OCI-LY3 (cell line): ENCODE measurements around the gene SLC6A11.

Experiments used
- H2AFZ ChIP-seq: fragments of 200-600, 300-600 bp; shearing (Covaris generic); 2 replicates; pipeline ENCODE4 v1.6.0; 2014; ENCODE audit warnings: antibody characterized with exemption, low read depth, low read length
- H3K27ac ChIP-seq: fragments of 200-600, 300-600 bp; sonication (generic); 2 replicates; pipeline ENCODE4 v1.5.1; 2014; ENCODE audit warnings: mild to moderate bottlenecking, low read length, moderate library complexity, mixed read lengths
- H3K27me3 ChIP-seq: fragments of 200-600, 300-600 bp; sonication (generic); 2 replicates; pipeline ENCODE4 v1.6.1; 2014; ENCODE audit warnings: low read depth, low read length, mixed read lengths
- H3K36me3 ChIP-seq: fragments of 200-600, 300-600 bp; sonication (generic); replicated peaks from 2 replicates; pipeline ENCODE3; 2014; ENCODE audit warnings: low read depth, low read length, mixed read lengths
- H3K4me1 ChIP-seq: fragments of 300-600, 200-600 bp; sonication (generic); 2 replicates; pipeline ENCODE4 v1.6.1; 2014; ENCODE audit warnings: low read length, mixed read lengths
- H3K4me2 ChIP-seq: fragments of 200-600, 300-600 bp; sonication (generic); 2 replicates; pipeline ENCODE4 v1.6.1; 2014; ENCODE audit warnings: low read length, mixed read lengths
- H3K4me3 ChIP-seq: fragments of 300-600, 200-600 bp; sonication (generic); 2 replicates; pipeline ENCODE4 v1.5.1; 2014; ENCODE audit warnings: antibody characterized with exemption, mild to moderate bottlenecking, low read length, moderate library complexity
- H3K79me2 ChIP-seq: fragments of 300-600, 200-600 bp; shearing (Covaris generic); 2 replicates; pipeline ENCODE4 v1.6.1; 2014; ENCODE audit warnings: mild to moderate bottlenecking, low read length, mixed read lengths
- H3K9ac ChIP-seq: fragments of 300-600, 200-600 bp; shearing (Covaris generic); 2 replicates; pipeline ENCODE4 v1.6.0; 2014; ENCODE audit warnings: mild to moderate bottlenecking, low read length, moderate library complexity
- H3K9me3 ChIP-seq: fragments of 200-600, 300-600 bp; shearing (Covaris generic); 2 replicates; pipeline ENCODE4 v1.6.1; 2014; ENCODE audit warnings: low read length, mixed read lengths; ENCODE audit not compliant: insufficient read depth
- H4K20me1 ChIP-seq: fragments of 200-600, 300-600 bp; sonication (generic); 2 replicates; pipeline ENCODE4 v1.6.1; 2016; ENCODE audit warnings: low read length, mixed read lengths; ENCODE audit not compliant: insufficient read depth
- EZH2phosphoT487 ChIP-seq: fragments of 200-600 bp; shearing (Covaris generic); IDR thresholded peaks from 2 replicates; pipeline ENCODE4 v1.6.1; 2018; ENCODE audit warnings: antibody characterized with exemption, mixed run types, low read depth
- TF ChIP-seq, protein P1 (sequence below): fragments of 200-600, 300-600 bp; sonication (generic); IDR thresholded peaks from 2 replicates; pipeline ENCODE4 v1.5.1; 2014; ENCODE audit warnings: antibody characterized with exemption, low read length, low read depth

SLC6A11 gene

DNA sequence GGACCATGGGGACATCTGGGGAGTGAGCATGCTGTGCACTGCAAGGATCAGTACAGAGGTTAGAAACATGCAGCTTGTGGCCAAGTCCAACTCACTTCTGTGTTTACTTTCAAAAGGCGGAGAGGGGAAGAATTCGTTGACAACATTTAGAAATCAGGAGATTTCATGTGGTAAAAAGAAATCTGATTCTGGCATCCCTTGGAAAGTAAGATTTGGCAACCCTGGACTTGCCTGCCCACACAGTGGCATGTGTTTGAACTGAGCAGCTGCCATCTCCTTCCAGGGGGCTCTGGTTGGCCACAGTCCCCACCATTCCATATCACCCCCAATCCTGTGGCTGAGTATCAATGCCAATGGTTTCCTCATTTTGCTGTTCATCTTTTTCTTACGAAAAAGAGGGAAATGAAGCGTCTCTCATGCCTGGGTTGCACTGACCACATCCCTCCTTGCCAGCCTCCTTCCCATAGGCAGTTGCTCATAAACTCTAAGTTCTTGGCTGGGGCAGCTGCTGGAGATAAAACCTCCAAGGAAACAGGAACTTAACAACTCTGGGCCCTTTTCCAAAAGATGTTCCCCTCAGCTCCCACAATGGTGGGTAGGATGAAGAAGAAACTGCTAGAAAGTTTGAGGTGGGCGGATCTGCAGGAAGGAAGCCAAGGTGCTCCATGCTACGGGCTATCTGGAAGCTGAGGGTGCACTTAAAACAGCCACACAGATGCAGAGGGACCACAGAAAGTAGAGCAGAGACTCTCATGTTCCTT is 29.2 kb downstream of the SLC6A11 start:
- Histone ChIP-seq H3K4me2 (no peak overlapping the region), H2AFZ (no peak overlapping the region)

DNA sequence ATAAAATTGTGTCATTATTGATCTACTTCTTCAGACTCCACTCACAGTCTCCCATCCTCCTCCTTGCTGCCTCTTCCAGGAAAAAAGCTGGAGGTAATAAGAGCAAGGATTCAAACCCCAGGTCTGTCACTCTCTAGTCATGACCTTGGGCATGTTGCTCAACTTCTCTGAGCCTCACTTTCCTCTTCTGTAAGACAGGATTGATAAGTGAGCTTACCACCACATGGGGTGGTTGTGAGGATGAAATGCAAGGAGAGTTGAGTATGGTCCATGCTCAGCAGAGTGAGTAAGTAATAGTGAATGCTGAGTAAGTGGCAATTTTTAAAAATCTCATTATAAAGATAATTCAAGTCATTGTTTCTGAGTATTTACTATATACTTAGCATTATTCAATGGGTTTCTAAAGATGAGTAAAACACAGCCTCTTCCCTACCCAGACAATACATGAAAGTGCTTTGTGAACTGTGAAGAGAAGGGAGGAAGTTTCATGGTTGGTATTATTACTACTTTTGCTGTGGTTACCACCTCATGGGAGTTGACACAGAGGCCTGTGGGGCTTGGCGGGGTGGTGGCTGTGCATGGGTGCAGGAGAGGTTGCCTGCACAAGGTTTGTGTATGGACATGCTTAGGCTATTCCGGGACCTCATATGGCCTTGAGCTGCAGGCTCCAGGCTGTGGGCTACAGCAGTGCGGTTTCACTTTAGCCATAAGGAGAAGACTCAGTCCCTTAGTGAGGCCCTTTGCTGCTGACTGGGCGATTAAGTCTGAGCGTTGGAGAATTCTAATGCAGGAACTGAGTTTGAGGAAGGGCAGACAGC is 30.0 kb downstream of the SLC6A11 start:
- H3K4me1 ChIP-seq: no peaks in the 10 kb centered on the region
- TF ChIP-seq, protein P1, sequence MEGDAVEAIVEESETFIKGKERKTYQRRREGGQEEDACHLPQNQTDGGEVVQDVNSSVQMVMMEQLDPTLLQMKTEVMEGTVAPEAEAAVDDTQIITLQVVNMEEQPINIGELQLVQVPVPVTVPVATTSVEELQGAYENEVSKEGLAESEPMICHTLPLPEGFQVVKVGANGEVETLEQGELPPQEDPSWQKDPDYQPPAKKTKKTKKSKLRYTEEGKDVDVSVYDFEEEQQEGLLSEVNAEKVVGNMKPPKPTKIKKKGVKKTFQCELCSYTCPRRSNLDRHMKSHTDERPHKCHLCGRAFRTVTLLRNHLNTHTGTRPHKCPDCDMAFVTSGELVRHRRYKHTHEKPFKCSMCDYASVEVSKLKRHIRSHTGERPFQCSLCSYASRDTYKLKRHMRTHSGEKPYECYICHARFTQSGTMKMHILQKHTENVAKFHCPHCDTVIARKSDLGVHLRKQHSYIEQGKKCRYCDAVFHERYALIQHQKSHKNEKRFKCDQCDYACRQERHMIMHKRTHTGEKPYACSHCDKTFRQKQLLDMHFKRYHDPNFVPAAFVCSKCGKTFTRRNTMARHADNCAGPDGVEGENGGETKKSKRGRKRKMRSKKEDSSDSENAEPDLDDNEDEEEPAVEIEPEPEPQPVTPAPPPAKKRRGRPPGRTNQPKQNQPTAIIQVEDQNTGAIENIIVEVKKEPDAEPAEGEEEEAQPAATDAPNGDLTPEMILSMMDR: no peak
- no peak for TF ChIP-seq EZH2phosphoT487
- H3K27ac ChIP-seq: no peak overlapping the region
- H3K36me3 ChIP-seq: no peaks in the 10 kb centered on the region
- H3K9me3 ChIP-seq: no peaks in the 10 kb centered on the region
- no peaks in the 10 kb centered on the region for H3K79me2 ChIP-seq
- no peak overlapping the region for H3K9ac ChIP-seq
- no peak overlapping the region for H3K4me3 ChIP-seq
- H3K4me2 ChIP-seq: no peak overlapping the region
- H4K20me1 ChIP-seq: no peaks in the 10 kb centered on the region
- peaks cover 44% of the 10 kb centered on the region for H3K27me3 ChIP-seq
- no peak overlapping the region for H2AFZ ChIP-seq

More for the DNA sequence above, 29.2 kb downstream of the SLC6A11 start:
- no peaks in the 10 kb centered on the region for H3K79me2 ChIP-seq
- H3K9me3 ChIP-seq: no peaks in the 10 kb centered on the region
- no peak overlapping the region for H3K27ac ChIP-seq
- H4K20me1 ChIP-seq: no peaks in the 10 kb centered on the region
- no peak overlapping the region for H3K4me3 ChIP-seq
- peaks cover 44% of the 10 kb centered on the region for H3K27me3 ChIP-seq
- no peaks in the 10 kb centered on the region for H3K36me3 ChIP-seq
- no peaks in the 10 kb centered on the region for H3K4me1 ChIP-seq
- no peak for TF ChIP-seq EZH2phosphoT487
- TF ChIP-seq, protein P1: no peak
- H3K9ac ChIP-seq: no peak overlapping the region

DNA sequence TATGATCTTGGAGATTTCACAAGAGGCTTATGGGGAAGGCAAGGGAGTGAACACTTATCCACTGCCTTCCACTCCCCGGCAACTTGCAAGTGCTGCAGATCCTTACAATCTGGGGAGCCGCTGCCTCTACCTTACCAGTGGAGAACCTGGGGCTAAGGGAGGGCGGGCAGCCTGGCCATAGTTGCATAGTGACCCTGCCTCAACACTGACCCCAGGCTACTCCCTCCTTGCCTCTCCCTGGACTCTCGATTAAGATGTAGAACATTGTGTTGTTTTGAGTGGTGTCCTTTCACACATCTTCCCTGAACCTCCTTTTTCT is 30.6 kb downstream of the SLC6A11 start:
- Histone ChIP-seq H3K4me2 (no peak overlapping the region), H3K79me2 (no peaks in the 10 kb centered on the region), H3K4me1 (no peaks in the 10 kb centered on the region), H3K9me3 (no peaks in the 10 kb centered on the region), H3K27ac (no peak overlapping the region), H2AFZ (no peak overlapping the region), H4K20me1 (no peaks in the 10 kb centered on the region), H3K4me3 (no peak overlapping the region), H3K36me3 (no peaks in the 10 kb centered on the region), H3K27me3 (peaks cover 44% of the 10 kb centered on the region), H3K9ac (no peak overlapping the region)
- TF ChIP-seq, protein P1: no peak
- no peak for TF ChIP-seq EZH2phosphoT487

DNA sequence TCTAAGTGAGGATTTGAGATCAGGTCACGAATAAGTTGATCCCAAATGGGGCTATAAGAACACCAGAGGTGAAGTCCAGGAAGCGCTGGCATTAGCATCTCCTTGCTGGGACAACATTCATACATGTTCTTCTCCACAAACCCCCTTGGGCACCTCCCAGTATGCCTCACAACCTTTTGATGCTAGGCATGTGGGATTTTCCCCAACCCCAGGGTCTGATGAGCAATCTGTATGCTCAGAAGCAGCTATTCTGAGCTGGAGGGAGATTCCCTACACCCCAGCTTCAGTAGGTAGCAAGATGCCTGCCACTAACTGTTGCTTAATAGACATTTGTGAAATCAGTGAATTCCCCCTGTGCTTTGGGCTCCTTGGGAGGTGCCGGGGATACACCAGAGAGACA is 32.2 kb downstream of the SLC6A11 start:
- Histone ChIP-seq H3K4me2 (no peak overlapping the region), H3K36me3 (no peaks in the 10 kb centered on the region), H3K27me3 (peaks cover 41% of the 10 kb centered on the region), H2AFZ (no peak overlapping the region), H3K4me3 (no peak overlapping the region), H3K79me2 (no peaks in the 10 kb centered on the region), H4K20me1 (no peaks in the 10 kb centered on the region), H3K27ac (no peak overlapping the region), H3K4me1 (no peaks in the 10 kb centered on the region), H3K9me3 (no peaks in the 10 kb centered on the region), H3K9ac (no peak overlapping the region)
- TF ChIP-seq, protein P1: no peak
- no peak for TF ChIP-seq EZH2phosphoT487
